Measurements from ENCODE around the gene USP17L10.
"Not testable (repeated sequence)": the region's sequence is repeated elsewhere in the genome, so short reads cannot be mapped to it uniquely, and the experiment has no call there.

USP17L10 gene

GRCh38 chr4:9210357-9210756, at the start of gene USP17L10:
Gene USP17L10 (plus strand): TSS chr4:9210657. CDS start chr4:9210657, 0 bp downstream.
- DNase-seq: not testable (repeated sequence)

DNA sequence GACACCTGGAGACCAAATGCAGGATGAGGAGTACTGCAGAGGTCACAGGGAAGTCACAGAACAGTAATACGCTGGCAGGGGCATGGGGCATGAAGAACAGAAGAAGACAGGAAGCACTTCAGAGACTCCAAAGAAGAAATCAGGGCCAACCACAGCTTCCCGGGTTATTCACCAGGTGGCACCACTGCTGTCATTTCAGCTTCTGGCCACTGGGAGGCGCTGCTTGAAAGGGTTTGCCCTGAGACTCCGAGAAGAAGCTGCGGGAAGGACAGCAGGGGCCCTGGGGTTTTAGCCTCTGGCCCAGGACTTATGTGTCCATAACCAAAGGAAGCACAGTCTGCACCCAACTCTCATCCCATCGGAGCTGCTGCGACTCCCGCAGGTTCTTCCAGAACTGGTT, 44.5 kb upstream of the USP17L10 start:
- not testable (repeated sequence) for DNase-seq

GRCh38 chr4:9169791-9170459, 40.5 kb upstream of the USP17L10 start, which contains the start of gene FAM90A26:
Gene FAM90A26 (plus strand): TSS chr4:9170409. CDS start chr4:9173173, 2,764 bp downstream.
- not testable (repeated sequence) for DNase-seq

DNA sequence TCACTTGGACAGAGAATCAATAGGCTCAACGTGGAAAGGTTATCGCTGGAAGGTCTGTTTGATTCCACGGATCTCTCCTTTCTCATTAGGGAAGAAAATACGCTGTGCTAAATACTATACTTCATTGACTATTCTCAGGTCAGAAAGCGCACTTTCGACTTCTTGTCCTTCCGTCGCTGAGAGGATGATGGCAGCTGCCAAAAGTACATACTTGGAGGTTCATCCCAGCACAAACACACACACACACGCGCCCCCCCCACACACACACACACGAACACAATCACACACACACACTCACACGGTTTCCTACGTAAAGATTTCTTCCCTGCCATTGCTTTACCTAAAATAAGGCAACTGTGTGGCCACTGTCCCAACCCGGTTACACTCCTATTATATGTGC, 4.2 kb downstream of the USP17L10 start:
- DNase-seq: not testable (repeated sequence)

- DNase-seq: not testable (repeated sequence)
These were observed 4.6 kb downstream of the USP17L10 start, which contains the start of gene USP17L11 for GRCh38 chr4:9215105-9215504. Gene USP17L11 (plus strand): TSS chr4:9215405. CDS start chr4:9215405, 0 bp downstream.

- not testable (repeated sequence) for DNase-seq
These were observed 9.4 kb downstream of the USP17L10 start, which contains the start of gene USP17L12 for GRCh38 chr4:9219852-9220251. Gene USP17L12 (plus strand): TSS chr4:9220152. CDS start chr4:9220152, 0 bp downstream.

DNA sequence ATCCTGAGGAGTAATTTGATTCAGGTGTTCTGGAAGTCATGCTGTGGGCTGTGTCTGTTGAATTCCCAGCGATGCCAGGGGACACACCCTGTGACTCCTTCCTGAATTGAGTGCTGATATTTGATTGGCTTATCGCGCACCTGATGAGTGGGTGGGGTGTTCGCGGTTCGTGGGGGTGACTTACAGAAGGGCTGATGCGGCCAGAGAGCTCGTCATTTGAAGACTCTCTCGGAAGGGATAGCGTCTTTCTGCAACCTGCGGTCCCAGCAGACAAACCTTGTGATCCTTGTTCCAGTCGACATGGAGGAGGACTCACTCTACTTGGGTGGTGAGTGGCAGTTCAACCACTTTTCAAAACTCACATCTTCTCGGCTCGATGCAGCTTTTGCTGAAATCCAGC, 14.1 kb downstream of the USP17L10 start, which contains the start of gene USP17L13:
TSS of gene USP17L13 (plus strand) at position 301 of the 400 bp plus-strand sequence. CDS start at position 301, 0 bp downstream.
- not testable (repeated sequence) for DNase-seq

GRCh38 chr4:9230249-9230648, 19.8 kb downstream of the USP17L10 start:
- DNase-seq: not testable (repeated sequence)

DNA sequence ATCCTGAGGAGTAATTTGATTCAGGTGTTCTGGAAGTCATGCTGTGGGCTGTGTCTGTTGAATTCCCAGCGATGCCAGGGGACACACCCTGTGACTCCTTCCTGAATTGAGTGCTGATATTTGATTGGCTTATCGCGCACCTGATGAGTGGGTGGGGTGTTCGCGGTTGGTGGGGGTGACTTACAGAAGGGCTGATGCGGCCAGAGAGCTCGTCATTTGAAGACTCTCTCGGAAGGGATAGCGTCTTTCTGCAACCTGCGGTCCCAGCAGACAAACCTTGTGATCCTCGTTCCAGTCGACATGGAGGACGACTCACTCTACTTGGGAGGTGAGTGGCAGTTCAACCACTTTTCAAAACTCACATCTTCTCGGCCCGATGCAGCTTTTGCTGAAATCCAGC, 23.6 kb downstream of the USP17L10 start, which contains the start of gene USP17L15:
TSS of gene USP17L15 (plus strand) at position 301 of the 400 bp plus-strand sequence. CDS start at position 301, 0 bp downstream.
- not testable (repeated sequence) for DNase-seq

GRCh38 chr4:9238461-9238860, 28.0 kb downstream of the USP17L10 start:
- DNase-seq: not testable (repeated sequence)

GRCh38 chr4:9243579-9243978, 33.1 kb downstream of the USP17L10 start, which contains the start of gene USP17L17:
Gene USP17L17 (plus strand): TSS chr4:9243879. CDS start chr4:9243879, 0 bp downstream.
- not testable (repeated sequence) for DNase-seq

DNA sequence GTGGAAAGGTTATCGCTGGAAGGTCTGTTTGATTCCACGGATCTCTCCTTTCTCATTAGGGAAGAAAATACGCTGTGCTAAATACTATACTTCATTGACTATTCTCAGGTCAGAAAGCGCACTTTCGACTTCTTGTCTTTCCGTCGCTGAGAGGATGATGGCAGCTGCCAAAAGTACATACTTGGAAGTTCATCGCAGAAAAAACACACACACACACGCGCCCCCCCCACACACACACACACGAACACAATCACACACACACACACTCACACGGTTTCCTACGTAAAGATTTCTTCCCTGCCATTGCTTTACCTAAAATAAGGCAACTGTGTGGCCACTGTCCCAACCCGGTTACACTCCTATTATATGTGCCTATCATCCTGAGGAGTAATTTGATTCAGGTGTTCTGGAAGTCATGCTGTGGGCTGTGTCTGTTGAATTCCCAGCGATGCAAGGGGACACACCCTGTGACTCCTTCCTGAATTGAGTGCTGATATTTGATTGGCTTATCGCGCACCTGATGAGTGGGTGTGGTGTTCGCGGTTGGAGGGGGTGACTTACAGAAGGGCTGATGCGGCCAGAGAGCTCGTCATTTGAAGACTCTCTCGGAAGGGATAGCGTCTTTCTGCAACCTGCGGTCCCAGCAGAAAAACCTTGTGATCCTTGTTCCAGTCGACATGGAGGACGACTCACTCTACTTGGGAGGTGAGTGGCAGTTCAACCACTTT, 37.7 kb downstream of the USP17L10 start, which contains the start of gene USP17L18:
TSS of gene USP17L18 (plus strand) at position 678 of the 728 bp plus-strand sequence. CDS start at position 678, 0 bp downstream.
- not testable (repeated sequence) for DNase-seq

DNA sequence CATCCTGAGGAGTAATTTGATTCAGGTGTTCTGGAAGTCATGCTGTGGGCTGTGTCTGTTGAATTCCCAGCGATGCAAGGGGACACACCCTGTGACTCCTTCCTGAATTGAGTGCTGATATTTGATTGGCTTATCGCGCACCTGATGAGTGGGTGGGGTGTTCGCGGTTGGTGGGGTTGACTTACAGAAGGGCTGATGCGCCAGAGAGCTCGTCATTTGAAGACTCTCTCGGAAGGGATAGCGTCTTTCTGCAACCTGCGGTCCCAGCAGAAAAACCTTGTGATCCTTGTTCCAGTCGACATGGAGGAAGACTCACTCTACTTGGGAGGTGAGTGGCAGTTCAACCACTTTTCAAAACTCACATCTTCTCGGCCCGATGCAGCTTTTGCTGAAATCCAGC, 42.6 kb downstream of the USP17L10 start, which contains the start of gene USP17L19:
TSS of gene USP17L19 (plus strand) at position 301 of the 400 bp plus-strand sequence. CDS start at position 301, 0 bp downstream.
- not testable (repeated sequence) for DNase-seq

DNA sequence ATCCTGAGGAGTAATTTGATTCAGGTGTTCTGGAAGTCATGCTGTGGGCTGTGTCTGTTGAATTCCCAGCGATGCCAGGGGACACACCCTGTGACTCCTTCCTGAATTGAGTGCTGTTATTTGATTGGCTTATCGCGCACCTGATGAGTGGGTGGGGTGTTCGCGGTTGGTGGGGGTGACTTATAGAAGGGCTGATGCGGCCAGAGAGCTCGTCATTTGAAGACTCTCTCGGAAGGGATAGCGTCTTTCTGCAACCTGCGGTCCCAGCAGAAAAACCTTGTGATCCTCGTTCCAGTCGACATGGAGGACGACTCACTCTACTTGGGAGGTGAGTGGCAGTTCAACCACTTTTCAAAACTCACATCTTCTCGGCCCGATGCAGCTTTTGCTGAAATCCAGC, 47.4 kb downstream of the USP17L10 start, which contains the start of gene USP17L20:
TSS of gene USP17L20 (plus strand) at position 301 of the 400 bp plus-strand sequence. CDS start at position 301, 0 bp downstream.
- not testable (repeated sequence) for DNase-seq
